A549 (cell line): Measurements from ENCODE around the gene NFKB2. TPM values are rescaled to one million over a fixed set of nuclear protein-coding genes. Genes with fewer than 3 reads are reported as not detected.
A peak's percentile ranks its signal among the peaks of the same experiment; 100 is the strongest.

Source experiments
- ATAC-seq, 2 experiments: fragments of 200-7000 bp in 1 of 2; fragments of >200 bp in 1 of 2; cut with Nextera tagmentation in 1 of 2; cut with Tn5 transposase in 1 of 2; 3 replicates each; pipeline versions ENCODE4 v1.8.0 to v1.9.1; 2018 to 2020; ENCODE audit warnings: mild to moderate bottlenecking in 1 of 2, moderate library complexity in 1 of 2
- CTCF ChIA-PET: fragments of 300-600 bp; sonication (Branson Sonifier 250); formaldehyde crosslinking; extraction: SDS; loops from one replicate; lab custom pipeline; 2021; ENCODE audit warnings: antibody characterized with exemption, inconsistent platforms; lab: Yijun Ruan, JAX
- POLR2A ChIA-PET: fragments of 350-600 bp; formaldehyde crosslinking; extraction: SDS; loops from one replicate; lab custom pipeline; 2021; ENCODE audit warnings: antibody characterized with exemption, inconsistent platforms; lab: Yijun Ruan, JAX
- DNase-seq, 2 experiments: peaks; one replicate each; pipeline versions ENCODE4 v3.0.0 to v3.0.0-alpha.2; 2011 to 2016; ENCODE audit warnings: low read depth in 1 of 2, low spot score in 1 of 2
- FAIRE-seq: peaks from 2 replicates; lab custom pipeline; 2011; peaks lifted over from hg19 to GRCh38; lab: Jason Lieb, UNC
- H3K27ac ChIP-seq, 2 experiments: fragments of >200 bp; sonication (Bioruptor Twin); formaldehyde crosslinking; 3 replicates each; pipeline ENCODE4 v1.5.1; 2016 to 2017
- H3K4me1 ChIP-seq: fragments of >200 bp; sonication (Bioruptor Twin); formaldehyde crosslinking; 3 replicates; pipeline ENCODE4 v1.6.1; 2016
- H3K4me2 ChIP-seq: fragments of >200 bp; sonication (Bioruptor Twin); formaldehyde crosslinking; 3 replicates; pipeline ENCODE4 v1.6.1; 2016
- H3K4me3 ChIP-seq: fragments of >200 bp; sonication (Bioruptor Twin); formaldehyde crosslinking; 3 replicates; pipeline ENCODE4 v1.5.1; 2016
- H3K9me3 ChIP-seq: fragments of >200 bp; sonication (Bioruptor Twin); formaldehyde crosslinking; 3 replicates; pipeline ENCODE4 v1.6.1; 2016
- CEBPB ChIP-seq, 2 experiments: fragments of >200 bp in 1 of 2; sonication (Bioruptor Twin) in 1 of 2; formaldehyde crosslinking in 1 of 2; IDR thresholded peaks; 2 replicates each; pipeline ENCODE4 v1.6.1; 2012 to 2016
- EHF ChIP-seq: fragments of 250-450 bp; sonication (Bioruptor Pico); IDR thresholded peaks from 2 replicates; pipeline ENCODE4 v1.5.0; 2020; ENCODE audit warnings: mild to moderate bottlenecking
- ELK1 ChIP-seq: fragments of 150-350 bp; IDR thresholded peaks from 2 replicates; pipeline ENCODE4 v1.6.1; 2014; ENCODE audit warnings: low read depth, mild to moderate bottlenecking, low read length
- EP300 ChIP-seq, 2 experiments: fragments of >200 bp; sonication (Bioruptor Twin); formaldehyde crosslinking; IDR thresholded peaks; 2 replicates in 1 of 2; 3 replicates in 1 of 2; pipeline ENCODE4 v1.6.1; 2016 to 2017
- FOSL2 ChIP-seq, 2 experiments: fragments of 450-650 bp in 1 of 2; fragments of >200 bp in 1 of 2; sonication (Bioruptor Twin) in 1 of 2; formaldehyde crosslinking; IDR thresholded peaks; 2 replicates each; pipeline versions ENCODE4 v1.5.0 to v1.6.1; 2016 to 2020; ENCODE audit warnings: mild to moderate bottlenecking in 1 of 2, moderate library complexity in 1 of 2
- FOXS1 ChIP-seq: fragments of 250-450 bp; sonication (Bioruptor Pico); IDR thresholded peaks from 2 replicates; pipeline ENCODE4 v1.5.0; 2020; ENCODE audit warnings: mild to moderate bottlenecking, moderate library complexity
- GATA3 ChIP-seq: IDR thresholded peaks from 2 replicates; pipeline ENCODE4 v1.6.1; 2012; ENCODE audit warnings: borderline replicate concordance
- HMGXB4 ChIP-seq: fragments of 250-450 bp; sonication (Bioruptor Pico); IDR thresholded peaks from 2 replicates; pipeline ENCODE4 v1.5.0; 2021; ENCODE audit warnings: mild to moderate bottlenecking, moderate library complexity, borderline replicate concordance
- HOXA7 ChIP-seq: fragments of 250-450 bp; sonication (Bioruptor Pico); IDR thresholded peaks from 2 replicates; pipeline ENCODE4 v1.5.0; 2020; ENCODE audit warnings: mild to moderate bottlenecking, moderate library complexity
- MAFK ChIP-seq: fragments of 450-650 bp; IDR thresholded peaks from 2 replicates; pipeline ENCODE4 v1.6.1; 2014; ENCODE audit not compliant: partially characterized antibody
- NFE2L2 ChIP-seq: fragments of 150-350 bp; conservative IDR thresholded peaks from 2 replicates; pipeline ENCODE4 v1.6.1; 2014; ENCODE audit warnings: low read length
- NPAS2 ChIP-seq: fragments of 250-450 bp; sonication (Bioruptor Pico); IDR thresholded peaks from 2 replicates; pipeline ENCODE4 v1.8.0; 2022; ENCODE audit warnings: mild to moderate bottlenecking, moderate library complexity, borderline replicate concordance
- NR3C1 ChIP-seq: fragments of >200 bp; sonication (Bioruptor Twin); formaldehyde crosslinking; IDR thresholded peaks from 3 replicates; pipeline ENCODE4 v1.6.1; 2017
- PBX3 ChIP-seq: IDR thresholded peaks from 2 replicates; pipeline ENCODE4 v1.6.1; 2012
- PHF8 ChIP-seq: fragments of 200-600 bp; sonication (generic); IDR thresholded peaks from 2 replicates; pipeline ENCODE4 v1.6.1; 2016; ENCODE audit warnings: low read depth, mild to moderate bottlenecking, antibody characterized with exemption, moderate library complexity, borderline replicate concordance
- POLR2AphosphoS2 ChIP-seq: conservative IDR thresholded peaks from 2 replicates; pipeline ENCODE4 v1.6.1; 2012; ENCODE audit warnings: low read length, improper control_type of control experiment, inconsistent platforms
- RARB ChIP-seq: fragments of 250-450 bp; sonication (Bioruptor Pico); IDR thresholded peaks from 2 replicates; pipeline ENCODE4 v1.8.0; 2021; ENCODE audit warnings: mild to moderate bottlenecking, moderate library complexity
- REST ChIP-seq: fragments of 200-600 bp; sonication (generic); IDR thresholded peaks from 2 replicates; pipeline ENCODE4 v1.6.1; 2016; ENCODE audit warnings: antibody characterized with exemption, mild to moderate bottlenecking, moderate library complexity
- SMC3 ChIP-seq: fragments of >200 bp; sonication (Bioruptor Twin); formaldehyde crosslinking; IDR thresholded peaks from 3 replicates; pipeline ENCODE4 v1.6.1; 2018; ENCODE audit warnings: inconsistent platforms
- TP53 ChIP-seq: fragments of 250-450 bp; sonication (Bioruptor Pico); IDR thresholded peaks from 2 replicates; pipeline ENCODE4 v1.5.0; 2021; ENCODE audit warnings: mild to moderate bottlenecking, moderate library complexity
- ZFP36 ChIP-seq: fragments of 450-650 bp; IDR thresholded peaks from 2 replicates; pipeline ENCODE4 v1.6.1; 2014; ENCODE audit warnings: borderline replicate concordance; ENCODE audit not compliant: partially characterized antibody
- WGBS: methylation state at CpG from one replicate; pipeline ENCODE4 v1.1.6; 2017; ENCODE audit errors: missing lambda C conversion rate; 5-methylcytosine and 5-hydroxymethylcytosine counted together
- polyA plus RNA-seq, 4 experiments: library from polyadenylated mRNA; depleted of rRNA in 3 of 4; stranded (reverse); fragments of >200 nt; fragmentation: RNase III in 1 of 4; extraction: RNeasy Plus Mini Kit Qiagen cat#74134 plus additional on column Dnase treatment in 1 of 4; gene quantifications; 2 replicates in 3 of 4; 3 replicates in 1 of 4; pipeline ENCODE4 v1.2.3, GENCODE V29; 2011 to 2017

Gene NFKB2
- polyA plus RNA-seq, 2 of the 4 experiments (the other 2 are of a cell fraction): 27.6 to 35.7 TPM

GRCh38 chr10:102420714-102421506 is 25.4 kb downstream of the NFKB2 start, which contains the start of gene FBXL15 (continued):
- no peak for TF ChIP-seq HOXA7
- no peak for TF ChIP-seq TP53 (CRISPR knock-in tag)
- no peak for TF ChIP-seq FOSL2 (IDR thresholded peaks at IDR 0.05)
- TF ChIP-seq FOSL2 (CRISPR knock-in tag; IDR thresholded peaks at IDR 0.05): no peak
- TF ChIP-seq ZFP36: no peak
- TF ChIP-seq PBX3: peak; percentile 57; the same call in 1 of the 2 replicates
- no peak for TF ChIP-seq FOXS1 (CRISPR knock-in tag)
- no peak for TF ChIP-seq EHF
- no peak for TF ChIP-seq RARB (CRISPR knock-in tag)
- no peak for TF ChIP-seq NFE2L2
- TF ChIP-seq PHF8: peak; percentile 53; the same call in 1 of the 2 replicates
- peak; percentile 25; the same call in 1 of the 2 replicates for TF ChIP-seq GATA3
- TF ChIP-seq REST: no peak
- no peak for TF ChIP-seq HMGXB4 (CRISPR knock-in tag)
- no peak for TF ChIP-seq CEBPB (IDR thresholded peaks at IDR 0.05)
- TF ChIP-seq NPAS2 (CRISPR knock-in tag): no peak
- TF ChIP-seq NR3C1: no peak
- TF ChIP-seq ELK1: no peak
- peak; percentile 15; the same call in 1 of the 3 replicates for TF ChIP-seq SMC3
- no peak for TF ChIP-seq MAFK
- no peak for TF ChIP-seq EP300 (IDR thresholded peaks at IDR 0.05)

- FAIRE-seq: no peak
- H3K4me1 ChIP-seq: peaks cover 25% of the 10 kb centered on the region
- DNase-seq: no peak
- H3K27ac ChIP-seq: peak overlapping the region; percentile 86 to 90
- peak overlapping the region; percentile 97 for H3K4me2 ChIP-seq
- TF ChIP-seq POLR2AphosphoS2 (no peak), PHF8 (0 out of 2 replicates have a peak, but pooled peaks have one; percentile 42)
- no peaks in the 10 kb centered on the region for H3K9me3 ChIP-seq
- ATAC-seq: no peak; a peak in 1 of 6 replicates
- ChIA-PET CTCF (interaction anchor here (1.1 to 17.4 kb wide), 22 partner anchors 10 to 262 kb away, joined by 3 to 337 read pairs (median 11); partner anchors contain the start of genes C10orf95, CUEDC2 and NFKB2), POLR2A (interaction anchor here (1.0 to 2.0 kb wide), 4 partner anchors 11 to 269 kb away, joined by 3 to 15 read pairs (median 6); partner anchors contain the start of genes CUEDC2 and NOLC1)
- peak overlapping the region; percentile 57 for H3K4me3 ChIP-seq
- 2% methylated on average over 9 of the region's 14 CpGs for WGBS
Measured at GRCh38 chr10:102421507-102421756, 25.9 kb downstream of the NFKB2 start.
